Chondrocyte (in vitro differentiated cells): ENCODE measurements around the gene SERGEF. TPM values are rescaled to one million over a fixed set of nuclear protein-coding genes. Genes with fewer than 3 reads are reported as not detected.

Source experiments
- DNase-seq: peaks from one replicate; pipeline ENCODE4 v3.0.0; 2021; ENCODE audit warnings: mixed read lengths, low spot score
- H3K27ac Mint-ChIP-seq: one replicate; pipeline ENCODE4 v1.8.0; 2021; ENCODE audit warnings: mild to moderate bottlenecking, moderate library complexity, mixed read lengths; ENCODE audit not compliant: unreplicated experiment
- H3K27me3 Mint-ChIP-seq: 2 replicates; pipeline ENCODE4 v1.8.0; 2021; ENCODE audit warnings: low read depth, mixed read lengths
- H3K36me3 Mint-ChIP-seq: 2 replicates; pipeline ENCODE4 v1.8.0; 2021; ENCODE audit warnings: low read depth, mixed read lengths
- H3K4me1 Mint-ChIP-seq: 2 replicates; pipeline ENCODE4 v1.8.0; 2021; ENCODE audit warnings: low read depth, mild to moderate bottlenecking, mixed read lengths
- H3K4me3 Mint-ChIP-seq: one replicate; pipeline ENCODE4 v1.8.0; 2021; ENCODE audit warnings: mild to moderate bottlenecking, moderate library complexity, mixed read lengths; ENCODE audit not compliant: unreplicated experiment
- H3K9me3 Mint-ChIP-seq: 2 replicates; pipeline ENCODE4 v1.8.0; 2021; ENCODE audit warnings: low read depth, mixed read lengths
- total RNA-seq: library from RNA; stranded (reverse); gene quantifications from 3 replicates; pipeline ENCODE4 v1.2.1, GENCODE V29; 2021
- TF ChIP-seq, protein P1 (sequence below): fragments of 200-600 bp; sonication (generic); IDR thresholded peaks from 2 replicates; pipeline ENCODE4 v1.5.0; 2021; ENCODE audit warnings: antibody characterized with exemption, mild to moderate bottlenecking, moderate library complexity

SERGEF gene
- total RNA-seq, 1 donor from 2014 or later, result 37.6 TPM

DNA sequence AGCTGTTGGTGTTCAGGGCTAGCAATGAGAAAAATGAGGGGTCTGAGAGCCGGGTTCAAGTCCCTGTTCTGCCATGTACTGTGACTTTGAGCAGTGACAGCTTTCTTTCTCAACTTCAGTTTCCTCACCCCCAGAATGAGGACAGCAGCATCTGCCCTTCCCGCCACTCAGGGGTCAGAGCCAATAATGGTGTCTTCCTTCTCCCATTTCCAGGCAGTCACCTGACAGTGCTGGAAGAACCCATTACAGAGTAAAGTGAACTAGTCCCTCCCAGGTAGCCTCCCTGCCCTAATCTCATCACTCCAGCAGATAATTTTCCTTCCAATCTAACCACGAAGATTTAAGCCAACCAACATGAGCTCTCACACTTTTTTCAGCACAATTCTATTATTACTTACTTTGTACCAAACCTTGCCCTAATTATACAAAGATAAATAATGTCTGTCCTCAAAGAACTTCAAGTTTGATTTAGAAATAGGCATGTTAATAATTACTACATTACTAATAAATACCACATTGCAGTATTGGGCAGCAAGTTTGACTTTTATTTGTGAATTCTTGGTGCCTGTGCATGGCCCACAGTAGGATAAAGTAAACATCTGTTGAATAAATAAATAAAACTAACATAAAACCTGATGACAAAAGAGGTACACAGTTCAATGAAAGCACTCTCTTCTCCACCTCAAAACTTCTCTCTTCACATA is 61.0 kb downstream of the SERGEF start:
- H3K4me1 Mint-ChIP-seq, result peaks cover 15% of the 10 kb centered on the region
- H3K27me3 Mint-ChIP-seq, result no peaks in the 10 kb centered on the region

DNA sequence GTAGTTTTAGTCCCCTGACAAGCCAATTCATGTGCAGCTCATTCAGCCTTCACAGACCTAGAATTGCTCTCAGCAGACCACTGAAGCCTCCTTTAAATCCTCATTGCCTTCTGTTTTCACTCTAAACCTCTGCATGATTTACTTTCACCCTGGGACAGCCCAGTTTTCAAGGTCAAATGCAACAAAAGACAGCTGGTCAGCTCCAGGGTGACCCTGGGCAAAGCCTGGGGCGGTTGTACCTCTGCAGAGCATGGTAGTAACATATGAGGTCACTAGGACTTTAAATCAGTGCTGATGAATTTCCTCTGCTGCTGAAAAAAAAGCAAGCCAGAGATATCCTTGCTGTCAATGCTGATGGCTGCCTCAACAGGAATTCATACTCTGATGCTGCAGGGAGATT is 62.2 kb downstream of the SERGEF start:
- no peak overlapping the region for H3K4me3 Mint-ChIP-seq
- peaks cover 24% of the 10 kb centered on the region for H3K36me3 Mint-ChIP-seq
- DNase-seq, result no peak
- peaks cover 15% of the 10 kb centered on the region for H3K4me1 Mint-ChIP-seq
- no peak overlapping the region for H3K27ac Mint-ChIP-seq
- TF ChIP-seq, protein P1, sequence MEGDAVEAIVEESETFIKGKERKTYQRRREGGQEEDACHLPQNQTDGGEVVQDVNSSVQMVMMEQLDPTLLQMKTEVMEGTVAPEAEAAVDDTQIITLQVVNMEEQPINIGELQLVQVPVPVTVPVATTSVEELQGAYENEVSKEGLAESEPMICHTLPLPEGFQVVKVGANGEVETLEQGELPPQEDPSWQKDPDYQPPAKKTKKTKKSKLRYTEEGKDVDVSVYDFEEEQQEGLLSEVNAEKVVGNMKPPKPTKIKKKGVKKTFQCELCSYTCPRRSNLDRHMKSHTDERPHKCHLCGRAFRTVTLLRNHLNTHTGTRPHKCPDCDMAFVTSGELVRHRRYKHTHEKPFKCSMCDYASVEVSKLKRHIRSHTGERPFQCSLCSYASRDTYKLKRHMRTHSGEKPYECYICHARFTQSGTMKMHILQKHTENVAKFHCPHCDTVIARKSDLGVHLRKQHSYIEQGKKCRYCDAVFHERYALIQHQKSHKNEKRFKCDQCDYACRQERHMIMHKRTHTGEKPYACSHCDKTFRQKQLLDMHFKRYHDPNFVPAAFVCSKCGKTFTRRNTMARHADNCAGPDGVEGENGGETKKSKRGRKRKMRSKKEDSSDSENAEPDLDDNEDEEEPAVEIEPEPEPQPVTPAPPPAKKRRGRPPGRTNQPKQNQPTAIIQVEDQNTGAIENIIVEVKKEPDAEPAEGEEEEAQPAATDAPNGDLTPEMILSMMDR, result no peak
- no peaks in the 10 kb centered on the region for H3K9me3 Mint-ChIP-seq
- no peaks in the 10 kb centered on the region for H3K27me3 Mint-ChIP-seq

More for the DNA sequence above, 61.0 kb downstream of the SERGEF start:
- no peak for DNase-seq
- H3K27ac Mint-ChIP-seq, result no peak overlapping the region
- H3K4me3 Mint-ChIP-seq, result no peak overlapping the region
- TF ChIP-seq, protein P1, result no peak
- no peaks in the 10 kb centered on the region for H3K9me3 Mint-ChIP-seq
- peaks cover 24% of the 10 kb centered on the region for H3K36me3 Mint-ChIP-seq

DNA sequence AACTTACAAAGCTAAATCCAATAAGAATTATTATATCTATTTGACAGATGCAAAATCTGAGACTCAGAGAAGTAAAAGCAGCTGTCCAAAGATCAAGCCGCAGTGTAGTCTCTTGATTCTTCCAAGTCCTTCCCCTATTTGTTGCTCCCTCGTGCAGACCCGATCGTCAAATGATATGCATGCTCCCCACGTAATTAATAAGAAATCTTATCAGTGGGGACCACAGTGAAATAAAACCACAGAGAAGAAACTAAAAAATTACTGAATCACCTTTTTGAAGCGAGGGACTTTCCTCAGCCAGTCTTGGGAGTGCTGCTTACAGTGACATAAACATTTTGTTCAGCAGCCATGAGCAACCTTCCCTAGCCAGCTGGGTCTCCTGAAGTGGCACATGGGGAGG is 64.6 kb downstream of the SERGEF start:
- H3K4me1 Mint-ChIP-seq, result no peaks in the 10 kb centered on the region
- peaks cover 32% of the 10 kb centered on the region for H3K36me3 Mint-ChIP-seq
- no peak overlapping the region for H3K27ac Mint-ChIP-seq
- TF ChIP-seq, protein P1, result no peak
- H3K9me3 Mint-ChIP-seq, result peaks cover 17% of the 10 kb centered on the region
- DNase-seq, result no peak
- H3K4me3 Mint-ChIP-seq, result no peak overlapping the region
- no peaks in the 10 kb centered on the region for H3K27me3 Mint-ChIP-seq

DNA sequence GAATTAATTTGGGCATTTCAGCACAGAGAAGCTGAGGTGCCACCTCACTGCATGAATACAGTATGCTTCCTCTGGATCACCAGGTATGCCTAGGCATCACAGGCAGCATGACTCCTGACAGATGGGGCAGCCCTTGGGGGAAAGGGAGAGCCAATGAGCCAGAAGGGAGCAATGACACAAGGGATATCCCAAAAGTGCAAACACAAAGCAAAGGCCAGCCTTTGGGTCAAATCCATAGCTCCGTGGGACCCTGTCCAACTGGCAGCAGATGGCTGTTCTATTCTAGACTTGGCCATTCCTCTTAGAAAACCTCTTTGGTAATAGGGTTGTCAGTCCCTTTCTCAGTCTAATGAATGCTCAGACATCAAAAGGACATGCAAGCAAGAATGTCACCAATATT is 73.3 kb downstream of the SERGEF start:
- Mint-ChIP-seq H3K27me3 (no peaks in the 10 kb centered on the region), H3K4me1 (no peaks in the 10 kb centered on the region), H3K4me3 (no peak overlapping the region), H3K36me3 (peaks cover 18% of the 10 kb centered on the region), H3K27ac (no peak overlapping the region), H3K9me3 (peaks cover 17% of the 10 kb centered on the region)
- TF ChIP-seq, protein P1, result no peak
- DNase-seq, result no peak

DNA sequence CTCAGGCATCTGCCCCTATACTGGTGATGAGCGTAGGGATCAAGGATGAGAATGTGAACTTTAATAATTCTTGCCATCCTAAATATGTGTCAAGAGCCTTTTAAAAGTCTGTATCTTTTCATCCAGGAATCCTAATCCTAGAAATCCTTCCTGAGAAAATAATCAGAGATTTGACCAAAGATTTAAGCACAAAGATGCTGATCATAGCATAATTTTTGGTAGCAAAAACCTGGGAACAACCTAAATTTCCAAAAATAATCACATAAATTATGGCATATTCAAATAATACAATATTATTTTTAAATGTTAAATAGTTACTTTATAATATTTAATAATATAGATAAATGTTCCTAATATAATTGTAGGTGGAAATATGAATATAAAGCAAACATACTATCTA is 76.1 kb downstream of the SERGEF start:
- DNase-seq, result no peak
- TF ChIP-seq, protein P1, result no peak
- H3K27ac Mint-ChIP-seq, result no peak overlapping the region
- no peak overlapping the region for H3K4me3 Mint-ChIP-seq
- H3K27me3 Mint-ChIP-seq, result no peaks in the 10 kb centered on the region
- H3K9me3 Mint-ChIP-seq, result peaks cover 5% of the 10 kb centered on the region
- H3K4me1 Mint-ChIP-seq, result no peaks in the 10 kb centered on the region
- peaks cover 8% of the 10 kb centered on the region for H3K36me3 Mint-ChIP-seq
